NCI-H82 treated with DMSO at 0.1 percent for 48 hours (cell line): ENCODE data around the gene SAMD7.
A peak's percentile ranks its signal among the peaks of the same experiment; 100 is the strongest.

ENCODE experiments used
- DNase-seq: peaks from one replicate; lab custom pipeline; 2025; ENCODE audit not compliant: unreplicated experiment; lab: John Stamatoyannopoulos, UW

Gene SAMD7, protein sequence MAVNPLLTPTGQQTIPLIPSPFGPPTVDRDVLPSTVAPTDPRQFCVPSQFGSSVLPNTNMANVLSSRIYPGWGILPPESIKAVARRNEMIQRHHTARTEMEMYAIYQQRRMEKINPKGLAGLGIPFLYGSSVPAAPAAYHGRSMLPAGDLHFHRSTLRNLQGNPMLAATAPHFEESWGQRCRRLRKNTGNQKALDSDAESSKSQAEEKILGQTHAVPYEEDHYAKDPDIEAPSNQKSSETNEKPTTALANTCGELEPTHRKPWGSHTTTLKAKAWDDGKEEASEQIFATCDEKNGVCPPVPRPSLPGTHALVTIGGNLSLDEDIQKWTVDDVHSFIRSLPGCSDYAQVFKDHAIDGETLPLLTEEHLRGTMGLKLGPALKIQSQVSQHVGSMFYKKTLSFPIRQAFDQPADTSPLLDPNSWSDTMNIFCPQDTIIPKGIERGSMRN

DNA sequence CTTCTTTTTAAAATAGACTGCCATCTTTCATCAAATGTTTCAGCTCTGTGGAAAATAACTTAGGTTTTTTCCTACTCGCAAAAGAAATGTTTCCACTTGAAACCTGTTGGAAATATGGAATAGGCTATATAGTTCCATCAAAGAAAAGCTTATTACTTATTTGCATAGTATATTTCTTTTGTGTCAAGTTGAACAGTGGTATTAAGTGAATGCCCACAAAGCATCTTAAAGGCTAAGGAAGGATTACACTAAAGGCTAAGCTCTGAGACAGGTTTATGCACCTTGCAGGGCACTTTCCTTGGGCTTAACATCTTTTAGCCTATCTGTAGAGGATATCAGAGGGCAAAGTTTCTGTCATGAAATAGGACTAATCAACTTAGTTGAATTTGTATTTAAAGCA is at the start of gene SAMD7:
TSS of gene SAMD7 (plus strand) at position 301 of the 400 bp plus-strand sequence. CDS start 7,927 bp downstream, outside the sequence.
- peak; percentile 13 for DNase-seq

DNA sequence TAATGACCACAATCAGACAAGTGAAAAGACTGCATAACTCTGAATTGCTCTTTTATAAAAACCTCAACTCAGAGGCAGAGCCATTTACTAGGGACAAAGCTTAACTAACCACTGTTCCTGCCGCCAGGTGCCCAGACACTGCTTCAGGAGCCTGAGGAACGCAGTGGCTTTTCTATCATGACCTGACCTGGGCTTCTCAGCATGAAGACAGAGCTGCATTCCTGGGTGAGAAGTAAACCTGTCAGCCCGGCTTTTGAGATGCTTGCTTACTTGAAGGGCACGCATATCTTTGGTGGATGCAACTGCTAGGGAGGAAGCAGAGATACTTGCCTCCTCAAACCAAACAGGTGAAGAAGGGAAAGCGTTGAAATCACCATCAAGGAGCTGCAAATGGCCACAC is 49.5 kb upstream of the SAMD7 start:
- no peak for DNase-seq

DNA sequence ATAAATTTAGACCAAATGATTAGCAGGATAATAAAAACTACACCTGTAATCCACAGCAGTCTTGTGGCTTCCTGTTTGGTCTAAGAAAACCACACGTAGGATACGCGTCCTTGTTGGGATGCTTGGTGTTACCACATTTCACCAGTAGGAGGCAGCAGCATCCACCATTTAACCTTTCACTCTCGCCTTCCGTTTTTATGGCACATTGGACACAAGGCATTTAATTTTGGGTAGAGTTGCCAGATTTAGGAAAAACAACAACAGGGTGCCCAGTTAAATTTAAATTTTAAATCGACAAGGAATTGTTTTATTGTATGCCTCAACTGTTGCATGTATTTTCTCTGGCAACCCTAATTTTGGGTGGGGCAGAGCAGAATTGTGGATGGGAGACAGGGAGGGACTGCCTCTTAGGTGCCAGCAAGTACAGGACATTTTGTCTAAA is 47.9 kb upstream of the SAMD7 start:
- peak; percentile 43 for DNase-seq

DNA sequence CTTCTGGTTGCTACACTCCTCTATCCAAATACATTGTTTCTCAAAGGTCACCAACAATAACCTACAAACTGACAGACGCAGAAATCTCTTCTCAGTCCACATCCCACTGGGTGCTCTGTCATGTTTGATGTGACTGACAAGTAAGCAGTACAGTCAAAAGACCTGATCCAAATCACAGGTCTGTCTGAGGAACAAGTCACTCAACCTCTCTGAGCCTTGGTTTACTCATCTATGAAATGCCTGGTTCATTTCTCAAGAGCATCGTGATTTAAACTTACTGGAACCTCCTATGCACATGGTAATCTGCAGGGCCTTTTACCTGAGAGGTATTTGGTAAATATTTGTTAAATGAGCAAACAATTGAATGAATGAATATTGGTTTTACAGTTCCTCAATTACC is 47.1 kb upstream of the SAMD7 start:
- DNase-seq = no peak

DNA sequence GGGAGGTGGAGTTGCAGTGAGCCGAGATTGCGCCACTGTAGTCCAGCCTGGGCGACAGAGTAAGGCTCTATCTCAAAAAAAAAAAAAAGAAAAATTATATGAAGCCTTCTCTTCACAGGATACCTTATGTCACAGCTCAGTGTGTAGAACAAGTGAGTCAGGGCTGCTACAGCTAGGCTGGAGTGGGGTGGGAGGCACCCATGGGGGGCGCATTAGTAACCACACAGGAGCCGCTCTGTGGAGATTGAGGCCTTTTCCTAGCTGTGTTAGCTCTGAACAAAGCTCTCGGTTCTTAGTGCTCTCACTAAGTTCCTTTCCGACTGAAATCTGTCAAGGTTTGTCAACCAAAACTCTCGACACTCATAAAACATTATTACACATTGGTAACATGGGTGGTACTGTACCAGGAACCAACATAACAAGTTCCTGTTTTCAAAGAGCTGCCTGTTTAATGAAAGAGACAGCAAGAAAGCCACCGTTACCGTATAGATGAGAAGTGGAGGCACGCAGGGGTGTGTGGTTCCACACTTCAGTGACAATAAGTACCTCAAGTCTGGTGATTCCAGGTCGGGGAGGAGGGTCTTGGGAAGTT is 46.1 kb upstream of the SAMD7 start:
- DNase-seq = no peak

DNA sequence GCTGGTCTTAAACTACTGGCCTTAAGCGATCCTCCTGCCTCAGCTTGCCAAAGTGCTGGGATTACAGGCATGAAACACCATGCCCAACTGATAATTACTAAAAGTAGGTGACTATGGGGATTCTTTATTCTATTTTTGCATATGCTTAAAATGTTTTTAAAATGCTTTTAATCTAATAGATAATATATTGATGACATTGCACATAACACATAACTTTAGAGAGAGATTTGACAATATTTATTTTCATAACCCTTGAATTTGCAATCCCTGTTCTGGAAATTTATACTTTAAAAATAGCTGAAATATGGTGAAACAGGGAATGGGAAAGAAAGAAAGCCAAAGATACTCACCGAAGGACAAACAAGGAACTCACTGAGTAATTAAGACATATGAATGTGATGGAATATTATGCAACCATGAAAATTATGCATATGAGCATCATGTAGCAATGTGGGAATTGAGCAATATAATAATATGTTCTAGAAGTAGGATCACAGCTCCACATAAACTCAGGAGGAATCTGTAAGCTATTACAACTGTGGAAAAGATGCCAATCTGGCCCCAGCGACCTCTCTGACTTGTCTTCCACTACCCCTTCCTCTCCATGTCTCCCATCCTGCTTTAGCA is 43.7 kb upstream of the SAMD7 start:
- no peak for DNase-seq

DNA sequence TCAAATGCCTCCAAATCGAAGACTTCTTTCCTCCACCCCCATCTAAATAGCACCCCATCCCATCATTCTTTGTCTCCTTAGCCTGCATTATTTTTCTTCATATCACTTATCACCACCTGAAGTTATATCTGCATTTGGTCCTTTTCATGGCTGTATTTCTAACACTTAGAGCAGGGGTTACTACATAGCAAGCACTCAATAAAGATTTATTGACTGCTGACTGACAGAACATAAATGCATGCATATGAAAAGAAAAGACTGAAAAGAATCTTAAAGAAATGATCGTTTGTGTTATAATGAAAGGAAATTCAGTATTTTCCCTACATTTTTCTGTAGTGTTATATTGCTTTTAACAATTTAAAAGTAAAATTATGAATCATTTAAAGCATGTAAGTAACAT is 43.0 kb upstream of the SAMD7 start:
- no peak for DNase-seq

DNA sequence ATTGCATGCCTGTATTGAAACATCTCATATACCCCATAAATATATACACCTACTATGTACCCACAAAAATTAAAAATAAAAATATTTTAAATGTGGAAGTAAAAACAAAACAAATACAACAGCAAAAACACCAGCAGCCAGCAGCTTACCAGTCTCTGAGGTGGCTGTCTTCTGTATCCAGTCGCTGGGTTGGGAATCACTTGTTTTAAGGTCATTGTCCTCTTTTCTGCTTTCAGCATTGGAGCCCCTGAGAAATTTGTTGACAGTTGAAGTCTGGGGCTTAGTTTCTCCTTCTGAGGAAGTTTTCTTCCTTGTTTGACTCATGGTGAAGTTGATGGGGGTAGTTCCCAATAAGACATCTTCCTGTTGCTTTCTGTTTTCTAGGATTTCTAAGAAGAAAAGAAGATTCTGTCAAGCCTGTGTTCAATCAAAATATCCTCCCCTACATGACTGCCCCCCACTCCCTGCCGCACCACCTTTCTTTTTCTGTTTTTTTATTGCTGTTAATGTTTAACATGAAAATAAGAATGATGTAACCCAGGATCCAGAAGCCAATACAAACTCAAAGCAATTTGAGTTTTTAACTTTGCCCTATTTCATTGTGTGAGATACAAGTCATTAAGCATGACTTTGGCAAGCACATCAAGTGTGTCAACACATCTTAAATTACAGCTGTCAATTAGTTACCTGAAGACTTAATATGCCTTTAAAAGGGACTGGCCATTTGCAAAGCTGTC is 41.7 kb upstream of the SAMD7 start, which contains the start of gene LRRC31:
TSS of gene LRRC31 (minus strand) at position 452 of the 737 bp plus-strand sequence. CDS start at position 324, 128 bp downstream.
- DNase-seq = no peak

DNA sequence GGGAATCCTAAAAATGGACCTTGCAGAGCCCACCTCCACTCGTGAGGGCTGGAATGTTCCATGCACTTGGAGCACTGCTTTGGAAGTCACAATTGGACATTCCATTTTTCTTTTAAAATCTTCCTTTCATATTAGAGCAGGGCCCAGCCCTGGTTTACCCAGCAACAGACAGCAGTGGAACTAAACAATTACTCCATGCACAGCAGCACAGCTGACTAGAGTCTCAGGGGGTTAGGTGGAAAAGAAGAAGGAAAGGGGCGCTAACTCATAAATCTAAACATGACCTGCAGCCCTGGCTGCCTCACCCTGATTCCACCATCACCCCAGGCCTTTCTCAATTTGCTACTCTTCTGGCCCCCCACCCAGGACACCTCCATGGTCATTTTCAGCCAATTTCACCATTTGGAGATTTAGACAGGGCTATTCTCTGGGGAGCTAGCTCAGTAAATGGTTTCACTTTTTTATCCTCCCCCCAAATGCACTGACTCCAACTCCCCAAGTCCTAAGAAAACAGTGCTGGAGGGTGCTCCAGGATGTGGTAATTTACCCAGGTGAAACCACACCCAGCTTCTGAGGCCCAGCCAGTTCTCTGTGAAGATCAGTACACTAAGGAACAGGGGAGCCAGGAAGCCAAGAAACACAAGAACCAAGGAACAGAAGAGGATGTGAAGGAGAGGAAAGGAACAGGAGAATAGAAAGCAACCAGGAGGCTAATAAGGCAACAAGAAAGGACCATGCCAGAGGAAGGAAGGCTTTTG is 40.1 kb upstream of the SAMD7 start:
- no peak for DNase-seq

DNA sequence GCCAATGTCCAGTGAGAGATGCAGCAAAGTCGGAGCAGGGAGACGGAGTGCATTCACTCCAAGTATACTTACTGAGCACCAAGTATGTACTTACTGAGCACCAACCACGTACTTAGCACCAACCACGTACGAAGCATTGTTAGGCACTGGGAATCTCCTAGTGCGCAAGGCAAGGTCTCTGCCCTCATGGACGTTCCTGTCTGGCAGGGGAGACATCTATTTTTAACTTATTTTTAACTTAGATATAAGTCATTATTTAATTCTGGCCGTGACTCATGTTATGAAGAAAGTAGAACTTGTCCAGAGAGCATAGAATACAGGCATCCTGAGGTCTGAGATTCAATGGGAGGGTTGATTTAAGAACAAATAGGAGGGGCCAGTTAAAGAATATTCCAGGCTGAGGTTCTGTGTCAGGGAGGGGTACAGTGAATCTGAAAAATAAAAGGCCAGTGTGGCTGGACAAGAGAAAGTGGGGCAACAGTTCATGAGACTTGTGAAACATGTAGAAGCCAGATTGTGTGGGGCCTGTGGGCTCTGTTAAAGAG is 32.3 kb upstream of the SAMD7 start:
- no peak for DNase-seq

DNA sequence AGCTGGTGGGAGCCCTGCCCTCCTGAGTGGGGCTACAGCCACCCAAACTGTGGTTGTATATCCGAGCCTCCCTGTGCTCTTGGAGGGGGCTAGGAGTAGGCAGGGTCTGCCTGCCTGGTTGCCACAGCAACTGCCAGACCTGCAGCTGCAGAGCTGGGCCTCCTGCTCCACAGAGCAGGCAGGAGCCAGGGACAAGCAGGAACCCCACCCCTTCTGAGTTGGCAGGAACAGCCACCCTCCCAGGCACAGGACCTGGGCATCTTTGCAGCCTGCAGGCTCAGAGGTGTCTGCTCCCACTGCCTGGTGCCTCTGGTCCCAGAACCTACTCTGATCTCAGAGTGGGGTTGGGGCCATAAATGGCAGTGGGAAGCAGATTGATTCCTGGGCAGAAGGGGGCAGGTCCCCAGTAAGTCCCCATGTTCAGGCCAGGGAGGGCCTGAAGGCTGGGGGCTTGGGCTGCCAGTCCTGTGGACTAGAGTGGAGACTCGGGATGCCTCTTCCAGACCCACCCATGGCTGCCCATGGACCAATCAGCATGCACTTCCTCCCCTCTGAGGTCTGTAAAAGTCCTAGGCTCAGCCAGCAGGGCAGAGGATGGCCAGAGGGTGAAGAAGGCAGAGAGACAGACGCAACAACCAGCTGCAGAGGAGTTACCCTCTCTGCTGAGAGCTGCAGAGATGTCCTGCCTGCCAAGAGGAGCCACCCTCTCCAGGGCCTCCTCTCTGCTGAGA is 31.4 kb upstream of the SAMD7 start:
- DNase-seq = no peak

DNA sequence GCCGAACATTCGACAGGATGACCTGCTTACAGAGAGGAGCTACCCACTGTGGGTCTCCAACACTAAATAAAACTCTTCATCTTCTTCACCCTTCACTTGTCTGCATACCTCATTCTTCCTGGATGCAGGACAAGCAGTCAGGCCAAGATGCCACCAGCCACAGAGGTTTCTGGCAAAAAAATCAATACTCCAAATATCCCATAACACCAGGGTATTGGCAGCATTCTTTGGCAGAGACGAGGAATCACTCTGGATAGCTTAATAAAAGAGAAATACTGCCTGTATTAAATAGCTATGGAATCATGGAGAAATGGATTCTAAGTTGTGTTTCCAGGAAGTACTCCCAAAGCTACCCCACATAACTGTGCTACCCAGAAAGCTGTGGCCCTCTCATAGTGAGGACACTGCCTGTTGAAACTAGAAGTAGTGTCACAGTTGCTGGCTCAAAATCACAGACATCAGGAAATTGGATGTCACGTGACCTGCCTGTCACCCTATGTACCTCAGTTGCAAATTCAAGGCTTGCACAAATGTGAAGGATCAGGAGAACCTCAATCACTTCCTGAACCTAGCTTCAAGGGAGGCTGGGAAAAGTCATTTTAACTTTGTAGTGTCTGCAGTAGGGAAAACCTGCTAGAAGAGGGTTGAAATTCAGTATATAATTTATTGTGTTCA is 30.7 kb upstream of the SAMD7 start:
- no peak for DNase-seq

DNA sequence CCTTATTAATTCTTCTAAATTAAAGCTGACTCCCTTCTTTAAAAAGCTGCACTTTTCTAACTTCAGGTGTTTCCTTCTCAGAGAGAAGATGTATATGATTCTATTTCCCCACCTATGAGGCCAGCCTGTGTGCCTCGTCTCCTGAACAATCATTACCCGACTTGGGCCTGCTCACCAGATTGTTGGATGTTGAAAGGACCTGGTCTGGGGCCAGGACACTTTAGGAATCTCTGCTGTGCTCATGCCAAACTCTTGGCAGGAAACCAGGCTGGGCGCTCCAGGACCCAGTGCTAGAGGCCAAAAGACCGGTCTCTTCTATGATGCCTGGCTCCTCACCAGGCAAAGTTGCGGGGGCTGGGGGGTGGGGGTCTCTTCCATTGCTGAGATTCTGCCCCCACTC is 24.7 kb upstream of the SAMD7 start:
- no peak for DNase-seq

DNA sequence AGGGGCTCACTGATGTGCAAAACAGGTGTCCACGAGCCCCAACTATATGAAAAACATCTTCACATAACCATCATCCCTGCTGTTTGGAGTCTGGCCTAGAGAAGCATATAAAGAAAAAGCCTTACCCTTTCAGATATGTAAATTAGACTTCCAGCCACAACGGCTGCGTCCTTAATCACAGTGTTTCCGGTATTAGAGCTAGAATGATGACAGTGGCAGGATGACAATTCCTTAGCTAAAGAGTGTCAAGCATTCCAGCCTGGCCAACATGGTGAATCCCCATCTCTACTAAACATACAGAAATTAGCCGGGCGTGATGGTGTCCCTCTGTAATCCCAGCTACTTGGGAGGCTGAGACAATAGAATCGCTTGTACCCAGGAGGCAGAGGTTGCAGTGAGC is 19.5 kb upstream of the SAMD7 start:
- DNase-seq = no peak

DNA sequence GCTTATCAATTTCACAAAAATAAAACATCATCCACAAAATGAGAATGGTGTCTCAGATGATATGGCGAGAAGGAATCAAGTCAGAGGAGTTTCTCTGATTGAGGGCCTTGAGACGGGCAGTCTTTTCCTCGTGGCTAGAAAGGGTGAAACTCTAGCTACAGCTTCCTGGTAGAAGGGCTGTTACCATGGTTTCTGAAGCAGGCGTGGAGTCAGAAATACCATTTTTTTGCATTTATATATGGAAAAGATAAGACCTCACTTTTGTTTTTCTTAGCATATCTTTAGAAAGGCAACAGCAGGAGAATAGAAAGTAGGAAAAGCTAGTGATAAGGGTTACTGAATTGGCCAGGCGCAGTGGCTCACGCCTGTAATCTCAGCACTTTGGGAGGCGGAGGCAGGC is 17.3 kb upstream of the SAMD7 start:
- no peak for DNase-seq

DNA sequence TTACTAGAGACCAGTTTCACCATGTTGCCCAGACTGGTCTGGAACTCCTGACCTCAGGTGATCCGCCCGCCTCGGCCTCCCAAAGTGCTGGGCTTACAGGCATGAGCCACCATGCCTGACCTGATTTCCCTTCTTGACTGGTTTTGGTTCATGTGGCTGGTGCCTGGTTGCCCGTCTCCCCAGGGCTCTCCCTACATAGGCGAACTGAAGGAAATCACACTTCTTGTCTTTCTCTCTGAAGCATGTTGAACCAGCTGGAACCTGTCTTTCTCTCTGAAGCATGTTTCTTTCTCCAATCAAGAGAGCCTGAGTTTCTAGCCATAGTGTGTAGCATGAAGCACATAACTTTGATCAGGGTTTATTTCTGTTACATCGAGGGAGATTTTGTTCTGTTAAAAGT is 16.3 kb upstream of the SAMD7 start:
- DNase-seq = no peak

DNA sequence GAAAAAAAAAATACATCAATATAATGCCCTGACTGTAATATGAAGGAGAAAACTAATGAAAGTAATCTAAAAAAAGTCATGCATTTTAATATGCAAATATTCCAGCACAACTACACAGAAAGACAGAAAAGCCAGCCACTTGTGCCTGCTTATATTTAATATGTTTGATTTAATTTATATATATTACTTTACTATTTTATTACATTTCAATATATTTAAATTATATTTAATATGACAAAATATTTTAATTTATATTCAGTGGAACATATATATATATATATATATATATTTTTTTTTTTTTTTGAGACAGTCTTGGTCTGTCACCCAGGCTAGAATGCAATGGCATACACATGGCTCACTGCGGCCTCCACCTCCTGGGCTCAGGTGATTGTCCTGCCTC is 14.1 kb upstream of the SAMD7 start:
- DNase-seq = no peak

DNA sequence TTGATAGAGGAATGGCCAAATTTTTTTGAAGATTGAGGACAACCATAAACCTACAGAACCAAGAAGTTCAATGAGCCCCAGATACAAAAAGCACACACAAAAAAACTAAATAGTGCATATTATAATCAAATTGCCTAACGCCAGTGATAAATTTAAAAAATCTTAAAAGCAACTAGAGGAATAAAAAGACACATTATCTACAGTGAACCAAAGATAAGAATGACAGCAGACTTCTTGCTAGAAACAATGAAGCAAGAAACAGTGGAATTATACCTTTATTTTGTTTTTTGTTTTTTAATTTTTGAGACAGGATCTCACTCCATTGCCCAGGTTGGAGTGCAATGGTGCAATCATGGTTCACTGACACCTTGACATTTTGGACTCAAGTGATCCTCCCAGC is 9.9 kb upstream of the SAMD7 start:
- DNase-seq = no peak

DNA sequence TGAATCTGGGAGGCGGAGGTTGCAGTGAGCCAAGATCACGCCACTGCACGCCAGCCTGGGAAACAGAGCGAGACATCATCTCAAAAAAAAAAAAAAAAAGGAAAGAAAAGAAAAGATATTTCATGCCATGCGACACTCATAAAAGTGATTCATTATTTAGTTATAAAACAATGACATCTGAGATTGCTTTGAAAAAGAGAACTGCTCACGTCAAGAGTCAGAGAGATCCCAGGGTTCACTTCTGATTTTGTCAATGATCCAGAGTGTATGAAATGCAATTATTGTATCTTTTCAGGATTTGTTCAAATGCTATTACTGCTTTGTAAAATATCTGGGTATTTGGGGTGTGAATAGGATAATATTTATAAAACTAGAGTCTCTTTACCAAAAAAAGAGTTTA is 6.0 kb upstream of the SAMD7 start:
- DNase-seq = no peak
